22Rv1 (cell line): Measurements from ENCODE around the gene AGAP3.

Experiments used
- CTCF ChIP-seq: fragments of 450-650 bp; IDR thresholded peaks from 2 replicates; pipeline ENCODE4 v1.5.1; 2017; ENCODE audit warnings: mild to moderate bottlenecking
- ZFX ChIP-seq: fragments of 450-650 bp; IDR thresholded peaks from 2 replicates; pipeline ENCODE4 v1.6.1; 2017; ENCODE audit warnings: antibody characterized with exemption, borderline replicate concordance

DNA sequence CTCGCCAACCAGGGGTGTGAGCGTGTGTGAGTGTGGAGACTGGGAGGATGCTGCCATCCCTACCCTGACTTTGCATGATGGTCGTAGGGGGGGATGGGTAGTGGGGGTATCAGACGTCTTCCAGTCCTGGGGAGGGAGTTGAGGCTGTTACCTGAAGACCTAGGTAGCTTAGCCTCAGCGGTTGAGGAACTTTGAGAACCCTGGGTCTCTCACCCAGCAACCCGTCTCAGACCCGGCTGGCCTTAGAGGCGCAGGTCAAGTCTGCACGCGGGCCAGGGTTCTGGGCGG, 24.2 kb upstream of the AGAP3 start:
- no peak for TF ChIP-seq CTCF
- TF ChIP-seq ZFX: no peak
